ENCODE results near the gene KIAA0825. TPM values are rescaled to one million over a fixed set of nuclear protein-coding genes. Genes with fewer than 3 reads are reported as not detected.

The KIAA0825 gene
- total RNA-seq, 1 donor from 2014 or later: 0.99 TPM

GRCh38 chr5:94505327-94506068 lies 112.9 kb downstream of the KIAA0825 start:
- no peak for DNase-seq (ENCODE audit: low read depth in 2 of 2)

- no peak for DNase-seq (ENCODE audit: low read depth in 2 of 2)
Observed at GRCh38 chr5:94503677-94504076, 114.7 kb downstream of the KIAA0825 start.

- DNase-seq (ENCODE audit: low read depth in 2 of 2): no peak
Observed at GRCh38 chr5:94501365-94501764, 117.0 kb downstream of the KIAA0825 start.

GRCh38 chr5:94499806-94500205 lies 118.6 kb downstream of the KIAA0825 start:
- no peak for DNase-seq (ENCODE audit: low read depth in 2 of 2)

- no peak for DNase-seq (ENCODE audit: low read depth in 2 of 2)
Observed at GRCh38 chr5:94498199-94498598, 120.2 kb downstream of the KIAA0825 start.

GRCh38 chr5:94485067-94485466 lies 133.3 kb downstream of the KIAA0825 start:
- no peak for DNase-seq (ENCODE audit: low read depth in 2 of 2)

GRCh38 chr5:94481059-94481458 lies 137.3 kb downstream of the KIAA0825 start:
- no peak for DNase-seq (ENCODE audit: low read depth in 2 of 2)

- no peak for DNase-seq (ENCODE audit: low read depth in 2 of 2)
Observed at GRCh38 chr5:94480486-94480885, 137.9 kb downstream of the KIAA0825 start.

GRCh38 chr5:94473936-94474335 lies 144.5 kb downstream of the KIAA0825 start:
- DNase-seq (ENCODE audit: low read depth in 2 of 2): no peak

GRCh38 chr5:94471521-94471920 lies 146.9 kb downstream of the KIAA0825 start:
- peak; percentile 1 to 46 for DNase-seq (ENCODE audit: low read depth in 2 of 2)

- DNase-seq (ENCODE audit: low read depth in 2 of 2): no peak
Observed at GRCh38 chr5:94470802-94471201, 147.6 kb downstream of the KIAA0825 start.

- no peak for DNase-seq (ENCODE audit: low read depth in 2 of 2)
Observed at GRCh38 chr5:94469894-94470329, 148.5 kb downstream of the KIAA0825 start.

- no peak for DNase-seq (ENCODE audit: low read depth in 2 of 2)
Observed at GRCh38 chr5:94467954-94468930, 150.2 kb downstream of the KIAA0825 start.

GRCh38 chr5:94467346-94467953 lies 151.0 kb downstream of the KIAA0825 start:
- DNase-seq (ENCODE audit: low read depth in 2 of 2): no peak

GRCh38 chr5:94463739-94464138 lies 154.7 kb downstream of the KIAA0825 start:
- DNase-seq (ENCODE audit: low read depth in 2 of 2): no peak

- no peak for DNase-seq (ENCODE audit: low read depth in 2 of 2)
Observed at GRCh38 chr5:94461131-94461530, 157.3 kb downstream of the KIAA0825 start.

- DNase-seq (ENCODE audit: low read depth in 2 of 2): no peak
Observed at GRCh38 chr5:94459915-94460314, 158.5 kb downstream of the KIAA0825 start.

GRCh38 chr5:94457788-94458187 lies 160.6 kb downstream of the KIAA0825 start:
- DNase-seq (ENCODE audit: low read depth in 2 of 2): no peak

GRCh38 chr5:94445726-94446125 lies 172.7 kb downstream of the KIAA0825 start:
- DNase-seq (ENCODE audit: low read depth in 2 of 2): no peak

- no peak for DNase-seq (ENCODE audit: low read depth in 2 of 2)
Observed at GRCh38 chr5:94442991-94443390, 175.4 kb downstream of the KIAA0825 start.

GRCh38 chr5:94442076-94442475 lies 176.3 kb downstream of the KIAA0825 start:
- DNase-seq (ENCODE audit: low read depth in 2 of 2): no peak

GRCh38 chr5:94440015-94440414 lies 178.4 kb downstream of the KIAA0825 start:
- DNase-seq (ENCODE audit: low read depth in 2 of 2): no peak

Data from lung microvascular endothelial cell (primary cell).